Fibroblast of skin of left quadriceps (primary cell): ENCODE results near the gene SBSN.

Source experiments
- DNase-seq, 2 experiments: peaks; one replicate each; pipeline ENCODE4 v3.0.0-alpha.2; 2013; ENCODE audit warnings: low read depth in 2 of 2

Gene SBSN

DNA sequence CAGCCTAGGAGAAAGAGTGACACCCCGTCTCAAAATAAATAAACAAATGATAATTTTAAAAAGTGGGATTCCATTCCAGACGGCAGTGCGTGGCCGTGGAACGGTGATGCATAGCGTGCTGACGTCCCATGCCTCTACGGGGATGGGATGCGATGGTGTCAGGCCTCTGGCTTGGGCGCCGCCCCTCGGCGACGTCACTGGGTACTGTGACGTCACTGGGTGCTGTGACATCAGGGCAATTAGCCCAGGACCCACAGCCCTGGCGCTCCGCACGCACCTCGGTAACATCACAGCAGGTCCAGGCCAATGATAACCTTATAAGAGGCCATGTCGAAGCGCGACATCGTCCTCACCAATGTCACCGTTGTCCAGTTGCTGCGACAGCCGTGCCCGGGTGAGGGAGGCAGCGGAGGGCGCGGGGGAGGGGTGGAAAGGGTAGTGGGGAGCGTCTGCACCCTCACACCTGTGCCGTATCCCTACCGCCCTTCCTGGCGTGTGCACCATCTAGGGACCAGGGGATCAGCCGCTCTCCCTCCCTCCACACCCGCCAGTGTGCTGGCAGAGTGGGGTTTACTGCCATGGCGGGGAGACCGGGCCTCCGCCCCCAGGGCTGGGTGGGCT, 5.2 kb upstream of the SBSN start, which contains the start of gene GAPDHS:
TSS of gene GAPDHS (plus strand) at position 256 of the 621 bp plus-strand sequence. CDS start at position 328, 72 bp downstream.
- DNase-seq: no peak

DNA sequence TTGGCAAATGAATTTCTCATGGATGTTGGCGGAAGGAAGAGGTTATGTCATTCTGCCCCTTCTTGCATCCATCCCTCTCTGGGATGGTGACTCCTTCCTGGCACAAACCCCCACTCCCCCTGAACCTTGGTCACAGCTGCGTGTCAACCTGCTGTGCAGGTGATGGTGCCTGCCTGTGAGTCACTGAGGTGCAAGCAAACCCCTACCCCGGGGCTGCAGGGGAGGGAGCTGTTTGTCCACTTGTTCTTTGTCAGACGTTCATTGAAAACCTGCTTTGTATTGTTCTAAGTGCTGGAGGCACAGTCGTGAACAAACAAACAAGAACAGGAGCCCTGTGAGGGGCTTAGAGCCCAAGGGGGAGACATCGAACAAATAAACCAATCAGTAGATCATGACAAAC, 3.2 kb upstream of the SBSN start:
- DNase-seq: no peak

DNA sequence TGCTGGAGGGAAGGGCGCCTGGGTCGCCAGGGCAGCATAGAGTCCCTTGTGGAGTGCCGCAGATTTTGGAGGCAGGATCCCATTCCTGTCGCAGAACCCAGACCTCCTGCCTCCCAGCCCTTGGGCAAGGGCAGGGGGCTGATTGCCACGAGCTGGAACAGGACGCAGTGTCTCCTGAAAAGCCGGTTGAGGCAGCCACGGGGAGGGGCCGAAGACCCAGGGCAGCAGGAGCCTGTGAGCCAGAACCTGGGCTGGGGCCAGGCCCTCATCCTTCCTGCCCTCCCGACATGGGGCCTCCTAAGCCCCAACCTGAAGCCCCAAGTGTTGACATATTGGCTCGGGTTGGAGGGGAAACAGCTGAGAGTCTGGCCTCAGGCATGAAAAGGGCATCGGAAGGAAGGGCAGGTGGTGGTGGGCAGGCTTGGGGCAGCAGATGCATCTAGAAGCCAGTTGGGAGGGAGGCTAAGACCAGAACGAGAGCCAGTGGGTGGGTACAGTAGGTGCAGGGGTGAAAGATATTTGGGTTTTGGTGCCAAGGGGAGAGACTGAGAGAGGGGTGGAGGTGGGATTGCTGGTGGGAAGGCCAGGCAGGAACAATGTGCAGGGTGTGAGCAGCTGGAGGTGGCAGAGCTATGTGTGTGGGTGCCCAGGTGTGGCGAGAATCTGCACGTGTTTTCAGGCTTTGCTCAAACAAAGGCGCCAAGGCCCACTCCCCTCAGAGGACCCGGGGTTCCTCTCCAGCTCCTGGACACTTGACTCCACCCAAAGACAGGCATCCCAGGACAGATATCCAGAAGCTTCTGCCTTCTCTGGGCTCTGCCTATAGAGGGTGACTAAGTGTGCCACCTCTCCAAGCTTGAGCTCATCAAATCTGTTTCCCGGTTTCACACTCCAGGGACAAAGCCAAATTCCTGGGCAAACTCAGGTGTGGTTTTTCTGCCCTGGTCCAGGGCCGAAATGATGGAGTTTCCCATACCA, 1.4 kb upstream of the SBSN start:
- DNase-seq: no peak

DNA sequence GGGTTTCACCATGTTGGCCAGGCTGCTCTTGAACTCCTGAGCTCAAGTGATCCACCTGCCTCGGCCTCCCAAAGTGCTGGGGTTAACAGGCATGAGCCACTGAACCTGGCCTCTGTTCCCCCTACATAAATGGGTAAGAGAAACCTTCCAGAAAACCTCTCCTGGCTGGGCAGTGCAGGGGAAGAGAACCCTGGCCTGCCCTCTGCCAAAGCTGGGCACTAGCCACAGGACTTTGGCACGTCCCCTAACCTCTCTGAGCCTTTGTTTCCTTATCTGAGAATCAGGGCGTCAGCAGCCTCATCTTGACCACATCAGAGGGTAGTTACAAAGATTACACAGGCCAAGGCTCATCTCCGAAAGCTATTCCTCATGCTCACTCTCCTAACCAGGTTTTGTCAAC, 2.2 kb downstream of the SBSN start:
- no peak for DNase-seq

DNA sequence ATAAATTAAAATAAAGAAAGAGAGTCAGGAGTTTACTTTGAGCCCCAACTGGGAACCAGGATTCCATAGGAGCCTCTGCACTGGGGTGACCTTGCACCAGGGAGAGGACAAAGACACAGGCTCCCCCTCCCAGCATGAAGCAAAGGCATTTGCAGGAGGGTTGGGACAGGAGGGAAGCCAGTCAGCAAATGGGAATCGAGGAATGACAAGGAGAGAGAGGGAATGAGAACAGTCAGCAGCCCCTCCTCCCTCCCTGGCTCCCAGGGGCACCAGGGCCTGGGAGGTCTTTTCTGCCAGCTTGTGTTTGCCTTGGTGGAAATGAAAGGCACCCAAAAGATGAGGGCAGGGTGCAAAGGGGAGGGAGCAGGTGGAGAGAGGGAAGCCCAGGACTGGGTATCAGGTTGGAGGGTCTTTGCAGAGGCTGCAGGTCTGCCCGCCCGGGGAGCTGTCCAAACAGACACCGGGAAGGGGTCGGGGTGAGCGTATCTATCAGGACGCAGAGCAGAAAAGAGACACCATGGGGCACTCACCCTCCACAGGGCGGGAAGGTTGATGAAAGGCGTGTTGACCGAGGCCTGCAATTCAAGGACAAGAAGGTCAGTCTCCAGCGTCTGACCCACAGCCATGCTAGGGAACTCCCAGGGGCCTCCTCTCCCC, 3.8 kb downstream of the SBSN start:
- no peak for DNase-seq

DNA sequence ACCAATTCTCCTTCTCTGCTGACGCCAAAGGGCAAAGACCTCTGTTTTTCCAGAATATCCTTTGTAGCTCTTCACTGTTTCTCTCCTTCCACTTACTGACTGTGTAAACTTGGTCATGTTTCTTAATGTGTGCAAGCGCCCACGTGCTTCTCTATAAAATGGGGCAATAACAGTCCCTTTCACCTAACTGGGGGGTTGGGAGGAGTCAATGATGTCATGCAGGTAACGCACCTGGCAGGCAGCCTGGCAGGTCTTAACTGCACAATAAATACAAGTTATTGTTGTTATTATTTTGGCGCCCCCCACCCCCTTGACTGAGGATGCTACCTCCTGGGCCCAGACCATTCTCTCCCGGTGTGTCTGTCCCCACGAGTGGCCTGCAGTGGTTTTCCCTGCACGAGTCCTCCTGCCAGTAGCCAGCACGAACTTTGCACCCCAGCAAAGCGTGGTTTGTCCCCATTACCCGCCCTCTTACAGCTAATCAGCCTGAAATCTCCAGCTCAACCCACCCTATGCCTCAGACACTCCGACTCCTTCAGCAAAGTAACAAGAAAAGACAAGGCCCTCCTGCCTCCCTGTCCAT, 5.3 kb downstream of the SBSN start:
- DNase-seq: no peak

DNA sequence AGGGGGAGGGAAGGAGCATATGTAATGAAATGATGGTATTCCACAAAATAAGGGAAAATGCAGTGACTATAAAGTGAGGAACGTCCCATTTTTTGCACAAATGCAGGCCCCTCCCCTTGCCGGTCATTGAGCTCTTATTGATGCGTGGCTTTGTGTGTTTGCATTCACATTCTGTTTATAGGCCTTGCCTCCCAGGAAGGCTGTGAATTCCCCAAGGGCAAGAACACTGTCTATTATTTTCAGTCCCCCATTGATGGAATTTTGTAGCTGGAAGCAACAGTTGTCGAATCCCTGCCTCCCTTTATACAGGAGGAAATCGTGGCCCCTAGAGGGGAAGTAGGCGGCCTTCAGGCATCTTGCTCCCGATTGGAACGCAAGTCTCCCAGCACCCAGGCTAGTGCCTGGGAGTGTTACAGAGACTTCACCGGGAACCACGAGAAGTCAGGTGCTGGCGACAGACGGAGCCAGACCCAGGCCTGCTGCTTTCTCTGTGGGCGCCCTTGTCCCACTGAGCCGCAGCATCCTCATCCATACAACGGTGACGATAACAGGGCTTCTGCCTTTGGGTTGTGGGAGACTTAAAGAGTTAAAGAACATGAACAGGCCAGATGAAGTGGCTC, 6.9 kb downstream of the SBSN start:
- DNase-seq: no peak

DNA sequence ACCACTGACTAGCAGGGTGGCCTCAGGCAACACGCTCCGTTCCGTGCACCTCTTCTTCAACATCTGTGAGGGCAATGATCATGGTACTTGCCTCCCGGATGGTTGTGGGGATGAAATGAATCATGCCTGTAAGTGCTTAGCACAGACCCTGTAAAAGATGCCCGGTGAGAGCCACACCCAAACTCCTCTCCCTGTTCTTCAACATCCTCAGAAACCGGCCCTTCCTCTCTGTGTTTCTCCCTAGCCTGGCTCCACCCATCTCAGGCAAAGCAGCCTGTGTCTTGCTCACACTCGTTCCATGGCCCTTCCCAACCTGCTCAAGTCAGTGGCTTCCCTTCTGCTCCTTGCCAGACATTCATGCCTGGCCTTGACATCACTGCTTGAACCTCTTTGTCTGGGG, 8.8 kb downstream of the SBSN start:
- no peak for DNase-seq

DNA sequence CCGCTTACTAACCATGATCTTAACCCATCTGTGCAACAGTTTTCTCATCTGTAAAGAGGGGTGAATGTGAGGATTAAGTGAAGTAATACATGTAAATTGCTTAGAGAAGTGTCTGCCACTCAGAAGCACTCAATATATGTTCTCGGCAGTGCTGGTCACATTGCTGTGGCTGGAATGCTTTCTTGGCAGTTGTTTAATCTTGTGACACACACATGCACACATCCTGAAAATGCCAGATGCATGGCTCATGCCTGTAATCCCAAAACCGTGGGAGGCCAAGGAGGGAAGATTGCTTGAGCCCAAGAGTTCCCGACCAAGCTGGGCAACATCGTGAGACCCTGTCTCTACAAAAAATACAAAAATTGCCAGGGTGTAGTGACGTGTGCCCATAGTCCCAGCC, 9.8 kb downstream of the SBSN start:
- peak; percentile 92 to 93 for DNase-seq

DNA sequence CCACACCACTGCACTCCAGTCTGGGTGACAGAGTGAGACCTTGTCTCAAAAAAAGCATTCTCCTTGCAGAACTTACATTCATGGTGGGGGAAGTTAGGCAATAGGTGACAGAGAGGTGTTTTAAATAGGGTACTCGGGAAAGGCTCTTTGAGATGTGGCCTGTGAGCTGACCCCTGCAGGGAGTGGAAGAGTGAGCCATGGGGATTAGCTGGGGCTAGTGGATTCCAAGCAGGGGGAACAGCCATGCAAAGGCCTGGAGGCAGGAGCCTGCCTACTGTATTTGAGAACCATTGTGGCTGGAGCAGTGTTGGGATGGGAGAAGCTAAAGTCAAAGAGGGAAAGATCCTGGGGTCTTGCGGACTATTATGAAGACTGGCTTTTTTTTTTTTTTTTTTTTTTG, 10.8 kb downstream of the SBSN start:
- no peak for DNase-seq

DNA sequence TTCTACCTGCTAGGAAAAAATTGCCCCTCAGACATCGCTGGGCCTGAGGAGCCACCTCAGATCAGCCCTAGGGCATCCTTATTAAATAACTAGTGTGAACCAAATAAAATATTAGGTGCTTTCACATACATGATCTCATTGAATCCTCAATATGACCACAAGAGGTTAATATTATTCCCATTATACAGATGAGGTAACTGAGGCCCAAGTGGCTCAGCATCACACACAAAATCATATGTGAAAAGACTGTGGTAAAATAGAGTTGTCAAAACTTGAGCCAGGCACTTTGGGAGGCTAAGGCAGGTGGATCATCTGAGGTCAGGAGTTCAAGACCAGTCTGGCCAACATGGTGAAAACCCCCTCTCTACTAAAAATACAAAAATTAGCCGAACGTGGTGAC, 11.8 kb downstream of the SBSN start:
- DNase-seq: no peak

DNA sequence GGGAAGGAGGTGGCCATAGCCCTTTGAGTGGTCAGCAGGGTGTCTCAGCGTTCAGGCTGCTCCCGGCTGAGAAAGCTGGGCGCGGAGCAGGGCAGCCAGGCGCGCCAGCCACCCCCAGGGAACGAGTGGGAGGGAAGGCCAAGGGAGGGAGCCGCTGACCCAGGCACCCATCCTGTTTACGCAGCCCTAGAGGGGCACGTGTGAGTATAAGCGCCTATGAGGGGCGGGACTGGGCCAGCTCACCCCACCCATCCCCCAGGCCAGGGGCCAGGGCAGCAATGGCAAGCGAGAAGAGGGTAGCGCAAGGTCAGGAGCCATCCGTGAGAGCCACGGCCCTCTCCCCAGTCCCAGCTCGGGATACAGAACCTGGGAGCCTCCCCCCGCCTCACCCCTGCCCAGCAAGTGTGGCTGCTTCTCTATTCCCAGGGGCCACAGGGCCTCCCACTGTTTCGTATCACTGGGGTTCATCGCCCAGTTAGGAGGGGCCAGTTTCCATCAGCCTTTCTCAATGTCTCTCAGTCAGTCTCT, 13.8 kb downstream of the SBSN start:
- DNase-seq: no peak

DNA sequence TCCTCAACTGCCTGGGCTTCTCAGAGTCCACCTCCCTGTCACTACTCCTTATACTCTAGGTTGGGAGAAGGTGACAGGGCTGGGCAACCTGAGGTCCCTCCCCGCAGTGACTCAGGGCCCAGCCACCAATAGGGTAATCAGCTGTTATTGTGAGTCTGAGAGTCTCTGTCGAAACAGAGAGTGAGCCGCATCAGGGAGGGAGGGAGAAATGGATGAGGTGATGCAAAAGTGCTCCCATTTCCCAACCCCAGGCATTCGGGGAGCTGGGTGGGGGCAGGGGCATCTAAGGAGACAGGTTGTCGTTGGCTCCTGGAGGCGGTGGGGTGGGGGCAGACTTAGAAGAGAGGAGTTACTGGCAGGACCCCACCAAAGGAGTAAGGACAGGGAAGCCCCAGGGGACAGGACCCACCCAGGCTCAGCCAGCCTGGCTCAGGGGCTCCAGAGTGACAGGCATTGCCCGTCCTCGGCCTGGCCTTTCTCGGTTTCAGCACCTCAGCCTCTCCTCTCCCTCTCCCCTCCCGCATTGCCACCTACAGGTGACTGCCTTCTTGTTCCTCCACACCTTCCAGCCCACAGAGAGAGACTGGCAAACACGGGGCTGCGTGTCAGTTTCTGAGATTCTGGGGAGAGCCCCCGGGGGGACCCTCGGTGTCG, 14.4 kb downstream of the SBSN start, which contains the start of gene DMKN:
TSS of gene DMKN (minus strand) at position 22 of the 654 bp plus-strand sequence. CDS start 174 bp downstream, outside the sequence.
- peak in 1 of 2 experiments; percentile 7 for DNase-seq

DNA sequence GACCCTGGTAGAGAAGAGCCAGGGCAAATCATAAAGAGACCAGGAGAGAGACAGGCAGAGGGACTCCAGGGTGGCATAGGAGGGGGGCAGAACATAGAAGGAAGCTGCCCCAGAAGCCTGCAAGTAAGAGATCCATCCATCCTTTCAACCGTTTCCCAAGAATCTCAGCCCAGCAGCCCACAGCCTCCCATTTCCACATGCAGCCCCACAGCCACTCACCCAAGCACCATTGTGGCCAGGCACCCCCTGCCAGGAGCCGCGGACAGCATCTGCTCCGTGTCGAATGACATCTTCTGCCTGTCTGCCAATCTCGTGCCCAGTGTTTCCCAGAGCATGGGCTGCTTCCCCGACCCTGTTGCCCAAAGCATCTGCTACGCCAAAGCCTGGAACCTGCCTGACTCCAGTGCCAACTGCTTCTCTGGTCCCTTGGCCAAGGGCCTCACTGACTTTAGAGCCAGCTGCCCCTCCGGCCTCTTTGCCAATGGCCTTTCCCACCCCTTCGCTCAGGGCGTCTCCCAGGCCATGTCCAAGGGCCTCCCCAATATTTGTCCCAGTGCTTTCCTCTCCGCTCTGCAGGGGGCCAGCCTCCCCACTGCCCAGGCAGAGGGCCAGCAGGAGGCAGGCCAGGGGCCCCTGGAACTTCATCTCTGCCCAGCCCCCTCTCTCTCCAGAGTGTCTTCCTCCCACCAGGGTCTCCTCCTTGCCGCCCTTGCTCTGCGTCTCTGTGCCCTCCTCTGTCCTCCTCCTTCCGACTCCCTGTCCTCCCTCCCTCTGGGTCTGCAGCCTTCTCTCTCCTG, 15.1 kb downstream of the SBSN start:
- no peak for DNase-seq

DNA sequence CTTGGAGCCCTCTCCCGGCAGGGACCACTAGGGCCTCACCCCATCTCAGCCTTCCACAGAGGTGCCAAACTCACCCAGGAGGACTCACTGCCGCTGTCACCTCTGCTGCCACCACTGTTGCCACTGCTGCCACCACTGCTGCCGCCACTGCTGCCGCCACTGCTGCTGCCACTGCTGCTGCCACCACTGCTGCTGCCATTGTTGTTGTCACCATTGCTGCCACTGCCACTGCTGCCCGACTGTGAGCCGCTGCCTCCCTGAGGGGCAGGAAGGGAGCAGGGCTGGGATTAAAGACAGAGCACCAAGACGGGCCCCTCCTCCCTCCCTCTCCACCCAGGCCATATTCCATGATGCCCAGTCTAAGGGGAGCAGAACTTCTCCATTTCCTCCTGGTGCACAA, 16.8 kb downstream of the SBSN start:
- no peak for DNase-seq

DNA sequence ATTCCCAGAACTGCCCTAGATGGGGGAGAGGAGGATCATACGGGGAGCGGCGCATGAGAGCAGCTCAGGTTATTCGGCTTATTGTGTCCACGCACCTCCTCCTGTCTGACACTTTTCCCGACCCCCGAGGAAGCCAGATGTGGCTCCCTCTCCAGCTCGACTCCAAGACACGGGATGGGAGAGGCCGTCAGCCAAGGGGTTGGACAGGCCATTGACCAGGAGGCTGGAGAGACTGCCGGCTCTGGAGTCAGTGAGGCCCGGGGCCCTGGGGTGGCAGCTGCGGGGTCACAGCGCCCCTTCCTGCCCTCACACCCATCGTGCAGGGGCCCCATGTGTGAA, 17.5 kb downstream of the SBSN start:
- DNase-seq: no peak

DNA sequence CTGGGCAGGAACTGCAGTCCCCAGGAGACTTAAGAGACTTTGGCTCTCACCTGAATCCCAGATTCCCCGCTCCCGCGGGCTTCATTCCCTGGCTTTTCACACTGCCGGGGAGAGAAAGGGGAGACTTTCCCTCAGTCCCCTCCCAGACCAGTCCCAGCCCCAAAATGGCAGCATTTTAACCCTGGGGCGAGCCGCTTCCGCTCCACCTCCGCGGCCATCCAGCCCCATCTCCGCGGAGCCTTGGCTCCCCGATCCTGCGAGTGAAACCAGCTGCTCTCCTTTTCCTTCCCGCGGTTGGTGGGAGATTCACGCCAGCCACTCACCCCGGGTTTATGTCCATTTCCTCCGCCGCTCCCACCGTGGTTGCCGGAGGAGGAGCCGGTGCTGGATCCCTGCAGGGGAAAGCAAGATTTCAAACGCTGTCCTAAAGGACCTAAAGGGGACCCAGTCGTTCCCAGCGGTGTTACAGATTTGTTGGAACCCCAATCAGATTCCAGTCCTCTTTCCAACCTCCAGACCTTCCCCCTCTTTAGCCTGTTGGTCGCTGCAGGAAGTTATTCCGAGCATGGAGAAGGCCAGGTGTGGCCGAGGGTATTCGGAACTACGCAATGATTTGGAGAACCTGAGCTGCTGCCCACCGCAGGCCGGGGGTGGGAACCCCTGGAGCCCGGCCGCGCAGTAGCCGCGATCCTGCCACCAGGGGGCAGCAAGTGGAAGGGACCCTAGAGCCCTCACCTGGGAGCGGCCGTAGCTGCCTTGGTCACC, 18.1 kb downstream of the SBSN start:
- DNase-seq: peak in 1 of 2 experiments; percentile 9

DNA sequence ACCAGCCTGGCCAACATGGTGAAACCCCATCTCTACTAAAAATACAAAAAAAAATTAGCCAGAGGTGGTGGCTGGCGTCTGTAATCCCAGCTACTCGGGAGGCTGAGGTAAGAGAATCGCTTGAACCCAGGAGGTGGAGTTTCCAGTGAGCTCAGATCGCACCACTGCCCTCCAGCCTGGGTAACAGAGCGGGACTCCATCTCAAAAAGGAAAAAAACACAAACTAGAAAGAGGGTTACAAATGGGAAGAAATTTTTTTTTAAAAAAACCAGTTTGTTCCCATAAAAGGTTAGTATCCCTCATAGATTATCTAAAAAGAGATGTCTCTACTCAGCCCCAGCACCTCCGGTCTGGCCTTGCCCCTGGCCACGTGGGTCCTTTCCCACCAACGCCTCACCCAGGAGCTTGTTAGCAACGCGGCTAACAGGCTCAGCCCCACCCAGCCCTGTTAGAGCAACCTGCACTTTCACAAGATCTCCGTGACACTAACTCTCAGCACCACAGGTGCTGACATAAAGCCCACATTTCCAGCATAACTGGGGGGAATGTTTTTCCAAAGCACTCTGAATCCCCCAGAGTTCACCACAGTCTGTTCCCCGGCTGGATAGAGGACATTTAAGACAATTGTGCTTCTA, 19.0 kb downstream of the SBSN start:
- DNase-seq: no peak

DNA sequence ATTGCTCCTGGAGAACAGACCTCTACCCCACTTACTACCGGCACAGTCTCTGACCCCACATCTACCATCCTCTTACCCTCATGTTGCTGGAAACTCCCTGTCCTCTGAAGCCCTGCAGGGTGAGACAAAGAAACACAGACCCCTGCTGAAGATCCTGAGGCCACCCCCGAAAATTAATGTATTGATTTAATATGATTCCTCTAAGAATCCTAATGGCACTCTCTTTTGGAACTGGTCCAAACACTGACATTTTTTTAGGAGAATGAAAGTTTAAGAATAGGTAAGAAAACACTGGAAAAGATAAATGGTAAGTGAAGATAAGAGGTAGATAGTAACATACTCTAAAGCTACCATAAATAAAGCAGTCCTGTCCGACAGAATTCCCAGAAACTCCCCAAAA, 20.0 kb downstream of the SBSN start:
- DNase-seq: no peak
